ENCODE data around the gene CCDC178. TPM values are rescaled to one million over a fixed set of nuclear protein-coding genes. Genes with fewer than 3 reads are reported as not detected.

Gene CCDC178
- total RNA-seq, 1 experiment from 2014 or later = not detected

DNA sequence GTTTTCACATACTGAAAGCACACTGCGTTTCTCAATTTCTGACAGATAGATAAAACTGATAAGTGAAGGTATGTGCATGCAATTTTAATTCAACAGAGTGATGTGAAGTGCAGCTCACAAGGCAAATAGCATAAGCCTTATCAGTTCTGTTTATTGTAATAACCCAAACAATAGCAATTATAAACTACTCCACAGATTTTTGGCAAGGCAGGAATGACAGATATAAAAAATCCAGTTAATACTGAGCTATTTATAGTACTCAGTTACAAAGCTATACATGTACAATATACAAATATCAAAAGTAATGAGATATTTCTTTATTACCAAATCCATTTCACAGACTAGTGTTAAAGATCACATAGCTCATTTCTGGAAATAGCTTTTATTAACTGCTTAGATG, 456.8 kb downstream of the CCDC178 start:
- CTCF ChIA-PET = no interaction called here
- Histone ChIP-seq H3K4me3 (replicated peaks in 1 of 2; ENCODE audit: low read depth in 1 of 2, low read length in 2 of 2) (no peak overlapping the region), H4K20me1 (ENCODE audit: insufficient read depth) (no peaks in the 10 kb centered on the region; the same call in 1 of the 2 replicates), H3K27me3 (ENCODE audit: insufficient read depth, low read length) (no peaks in the 10 kb centered on the region), H3K27ac (ENCODE audit: low read depth, low read length) (no peak overlapping the region), H3K79me2 (ENCODE audit: insufficient read depth, low read length) (no peaks in the 10 kb centered on the region), H3K4me2 (ENCODE audit: low read length) (no peak overlapping the region), H3K36me3 (ENCODE audit: control insufficient read depth in 1 of 2, insufficient read depth in 2 of 2, low read length in 2 of 2) (no peaks in the 10 kb centered on the region), H2AFZ (ENCODE audit: low read depth, low read length, poor library complexity, severe bottlenecking) (no peak overlapping the region), H3K4me1 (ENCODE audit: control insufficient read depth in 1 of 2, insufficient read depth in 2 of 2, low read length in 2 of 2) (no peaks in the 10 kb centered on the region), H3K9ac (ENCODE audit: low read length) (no peak overlapping the region), H3K9me2 (ENCODE audit: insufficient read depth) (no peaks in the 10 kb centered on the region), H3K9me3 (ENCODE audit: control insufficient read depth in 1 of 2, insufficient read depth in 1 of 2, low read depth in 1 of 2, low read length in 2 of 2) (0 out of 4 replicates have a peak, but pooled peaks cover 0 to 4% of the 10 kb centered on the region in 2 experiments)
- DNase-seq (ENCODE audit: low read depth, low spot score) (no peak), ATAC-seq (no peak)
- BruUV-seq (replicated peaks) = no TSS peak
- POLR2A ChIA-PET = no interaction called here
- TF ChIP-seq ZFX (IDR thresholded peaks at IDR 0.05) (no peak), YY1 (IDR thresholded peaks at IDR 0.05; ENCODE audit: extremely low read depth, insufficient replicate concordance, low read depth, low read length) (no peak), EZH2phosphoT487 (IDR thresholded peaks at IDR 0.05; ENCODE audit: borderline replicate concordance) (no peak), TCF7L2 (IDR thresholded peaks at IDR 0.05; ENCODE audit: borderline replicate concordance, extremely low read depth, insufficient read depth, insufficient read length) (no peak), JUND (IDR thresholded peaks at IDR 0.05) (no peak), RAD21 (IDR thresholded peaks at IDR 0.05; ENCODE audit: low read depth) (no peak), CBX3 (IDR thresholded peaks at IDR 0.05; ENCODE audit: low read depth) (no peak), POLR2A (IDR thresholded peaks at IDR 0.05; ENCODE audit: borderline replicate concordance, extremely low read depth, insufficient read depth, insufficient read length) (no peak), REST (IDR thresholded peaks at IDR 0.05; ENCODE audit: low read depth) (no peak), SP1 (IDR thresholded peaks at IDR 0.05; ENCODE audit: low read depth) (no peak), ZNF274 (IDR thresholded peaks at IDR 0.05; ENCODE audit: low read depth, low read length) (no peak), EZH2 (IDR thresholded peaks at IDR 0.05) (no peak), SIN3A (IDR thresholded peaks at IDR 0.05; ENCODE audit: low read depth) (no peak)
- TF ChIP-seq, protein P1, sequence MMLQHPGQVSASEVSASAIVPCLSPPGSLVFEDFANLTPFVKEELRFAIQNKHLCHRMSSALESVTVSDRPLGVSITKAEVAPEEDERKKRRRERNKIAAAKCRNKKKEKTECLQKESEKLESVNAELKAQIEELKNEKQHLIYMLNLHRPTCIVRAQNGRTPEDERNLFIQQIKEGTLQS (IDR thresholded peaks at IDR 0.05) = no peak
- RAD21 ChIA-PET (ENCODE audit: low non-redundant PET in 1 of 2, low total read pairs in 2 of 2, uncharacterized antibody in 2 of 2, unreplicated experiment in 2 of 2) = no interaction called here
- intact Hi-C loops (cut with micrococcal nuclease) = no loop called here

Measured in HCT116 (cell line).